G401 (cell line): ENCODE measurements around the gene KANK4. TPM values are rescaled to one million over a fixed set of nuclear protein-coding genes. Genes with fewer than 3 reads are reported as not detected.

Experiments
- DNase-seq: peaks from one replicate; pipeline ENCODE4 v3.0.0-alpha.2; 2015; ENCODE audit warnings: low spot score
- in situ Hi-C: cut with HindIII; loops from 2 replicates; pipeline ENCODE4 v1.10.0; 2016; ENCODE audit warnings: low sequenced_read_pairs, mixed read lengths
- total RNA-seq: library from RNA; depleted of rRNA; stranded (reverse); fragments of >200 nt; shearing (Covaris generic); gene quantifications from 2 replicates; pipeline ENCODE4 v1.2.3, GENCODE V29; 2014

The KANK4 gene
- total RNA-seq, 1 experiment from 2014 or later: not detected

GRCh38 chr1:62337706-62338631 lies 18.7 kb upstream of the KANK4 start:
- in situ Hi-C loops: no loop called here
- DNase-seq: no peak

GRCh38 chr1:62336995-62337705 lies 17.9 kb upstream of the KANK4 start:
- in situ Hi-C loops: no loop called here
- DNase-seq: no peak

DNA sequence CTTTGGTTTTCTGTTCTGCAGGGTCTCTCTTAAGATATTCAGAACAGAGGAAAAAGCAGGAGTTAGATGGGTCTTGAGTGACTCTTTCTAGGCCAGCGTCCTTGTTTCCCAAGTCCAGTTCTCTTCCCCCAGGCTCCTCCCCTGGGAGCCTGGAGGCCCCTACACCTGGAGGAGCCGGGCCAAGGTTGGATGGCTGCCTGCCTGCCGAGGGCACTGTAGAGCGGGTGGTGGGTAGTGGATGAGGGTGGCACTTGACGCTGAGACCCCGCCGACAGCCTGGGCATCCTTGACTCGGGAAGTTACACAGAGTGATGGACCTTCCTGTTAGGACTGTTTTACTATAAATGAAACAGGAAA lies 17.4 kb upstream of the KANK4 start:
- DNase-seq: no peak
- in situ Hi-C loops: no loop called here

- in situ Hi-C loops: no loop called here
- DNase-seq: no peak
Observed at GRCh38 chr1:62335656-62336055, 16.4 kb upstream of the KANK4 start.

DNA sequence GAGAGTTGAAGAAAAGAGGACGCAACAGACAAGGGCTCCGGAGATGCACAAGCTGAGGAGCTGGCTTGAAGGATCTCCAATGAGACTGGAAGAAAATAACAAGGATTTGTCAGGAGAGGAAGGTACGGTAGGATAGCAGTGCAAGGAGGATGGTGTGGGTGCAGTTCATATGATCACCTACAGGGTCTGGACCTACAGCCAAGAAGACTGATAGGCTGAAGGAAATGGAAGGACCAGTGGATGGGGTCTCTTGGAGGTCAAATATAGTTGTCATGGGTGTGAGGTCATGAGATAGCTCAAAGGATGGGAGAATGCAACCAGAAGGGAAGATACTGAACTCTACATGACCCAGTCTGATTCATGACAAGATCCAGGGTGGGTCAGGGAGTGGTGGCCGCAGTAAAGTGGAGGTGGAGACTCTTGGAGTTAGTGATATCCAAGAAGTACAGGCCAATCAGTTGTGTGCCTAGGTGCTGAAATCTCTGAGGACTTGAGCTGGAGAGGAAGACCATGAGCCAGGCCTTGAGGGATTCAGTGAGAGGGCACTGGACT lies 15.3 kb upstream of the KANK4 start:
- no peak for DNase-seq
- in situ Hi-C loops: no loop called here

DNA sequence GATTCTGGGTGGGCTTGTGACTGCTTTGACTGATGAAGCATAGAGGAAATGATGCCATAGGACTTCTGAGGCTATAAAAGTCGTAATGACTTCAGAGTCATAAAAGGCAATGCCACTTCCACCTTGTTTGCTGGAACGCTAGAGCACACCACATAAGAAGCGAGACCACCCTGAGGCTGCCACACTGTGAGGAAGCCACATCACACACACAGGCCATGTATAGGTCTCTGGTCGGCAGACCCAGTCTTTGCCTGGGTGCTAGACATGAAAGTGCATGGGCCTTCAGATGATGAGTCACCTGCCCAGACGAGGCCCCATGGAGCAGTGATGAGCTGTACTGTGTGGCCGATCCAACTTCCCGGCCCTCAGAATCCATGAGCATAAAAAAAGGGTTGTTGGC lies 14.2 kb upstream of the KANK4 start:
- no peak for DNase-seq
- in situ Hi-C loops: no loop called here

DNA sequence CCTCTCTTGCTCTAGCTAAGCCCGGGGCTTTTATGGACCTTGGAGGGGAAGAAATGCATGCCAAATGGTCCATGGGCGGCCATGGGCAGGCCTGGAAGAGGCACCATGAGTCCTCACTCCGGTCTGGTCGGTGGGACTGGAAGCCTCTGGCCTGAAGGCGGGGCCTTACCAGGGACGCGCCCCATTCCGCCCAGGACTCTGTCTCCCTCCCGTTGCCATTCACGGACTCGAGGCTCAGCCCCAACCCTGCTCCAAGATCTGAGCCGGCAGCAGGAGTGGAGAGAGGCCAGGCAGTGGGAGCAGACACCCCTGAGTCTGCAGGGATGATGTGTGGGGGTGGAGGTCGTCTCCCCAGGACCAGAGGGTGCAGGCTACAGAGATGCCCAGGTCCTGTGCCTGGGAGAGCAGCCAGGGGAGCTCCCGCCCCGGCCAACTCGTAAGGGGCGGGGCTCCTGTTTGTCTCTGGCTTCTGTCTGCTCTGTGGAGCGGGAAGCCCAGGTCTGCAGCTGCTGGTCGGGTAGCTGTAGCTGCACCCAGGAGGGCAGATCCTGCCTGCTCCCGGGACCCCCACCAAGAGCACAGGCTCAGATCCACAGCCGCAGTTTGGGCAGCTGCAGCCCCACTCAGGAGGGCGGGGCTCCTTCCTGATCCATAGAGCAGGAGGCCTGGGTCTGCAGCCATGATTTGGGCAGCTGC lies 8.3 kb upstream of the KANK4 start:
- in situ Hi-C loops: no loop called here

DNA sequence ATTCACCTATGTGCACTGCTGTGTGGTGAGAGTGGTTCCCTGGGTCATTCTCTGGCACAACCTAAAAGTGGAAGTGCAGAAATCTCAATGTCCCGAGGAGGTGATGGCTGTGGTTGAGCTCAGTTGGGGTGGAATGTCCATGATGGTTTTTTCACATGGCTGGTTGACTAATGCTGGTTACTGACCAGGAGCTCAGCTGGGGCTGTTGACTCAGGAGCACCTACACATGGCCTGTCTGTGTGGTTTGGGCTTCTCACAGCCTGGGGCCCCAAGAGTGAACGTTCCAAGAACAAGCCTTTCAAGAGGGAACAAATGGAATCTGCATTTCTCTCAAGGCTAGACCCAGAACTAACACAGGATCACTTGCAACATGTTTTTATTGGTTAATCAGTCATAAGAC lies 6.4 kb upstream of the KANK4 start:
- in situ Hi-C loops: no loop called here
- no peak for DNase-seq

More for the DNA sequence above, 8.3 kb upstream of the KANK4 start:
- DNase-seq: no peak

DNA sequence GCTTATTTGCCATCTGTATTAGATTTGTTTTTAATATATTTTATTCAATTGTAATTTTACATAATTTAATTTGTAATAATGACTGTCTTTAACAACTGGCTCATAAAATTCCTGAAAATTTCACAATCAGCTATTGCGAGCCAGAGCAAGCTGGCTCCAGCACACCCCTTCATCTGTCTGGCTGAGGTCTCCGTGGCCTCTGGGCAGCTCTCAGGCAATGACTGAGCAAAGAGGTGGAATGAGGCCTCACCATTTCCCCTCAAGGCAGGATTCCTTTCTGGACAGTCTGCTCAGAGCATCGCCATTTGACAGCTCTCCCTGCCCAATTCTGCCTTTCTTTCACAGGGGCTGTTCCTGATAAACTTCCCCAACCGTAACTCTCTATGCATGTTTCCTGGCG lies 5.8 kb upstream of the KANK4 start:
- in situ Hi-C loops: no loop called here
- no peak for DNase-seq

GRCh38 chr1:62321446-62321845 lies 2.2 kb upstream of the KANK4 start:
- in situ Hi-C loops: no loop called here
- no peak for DNase-seq

DNA sequence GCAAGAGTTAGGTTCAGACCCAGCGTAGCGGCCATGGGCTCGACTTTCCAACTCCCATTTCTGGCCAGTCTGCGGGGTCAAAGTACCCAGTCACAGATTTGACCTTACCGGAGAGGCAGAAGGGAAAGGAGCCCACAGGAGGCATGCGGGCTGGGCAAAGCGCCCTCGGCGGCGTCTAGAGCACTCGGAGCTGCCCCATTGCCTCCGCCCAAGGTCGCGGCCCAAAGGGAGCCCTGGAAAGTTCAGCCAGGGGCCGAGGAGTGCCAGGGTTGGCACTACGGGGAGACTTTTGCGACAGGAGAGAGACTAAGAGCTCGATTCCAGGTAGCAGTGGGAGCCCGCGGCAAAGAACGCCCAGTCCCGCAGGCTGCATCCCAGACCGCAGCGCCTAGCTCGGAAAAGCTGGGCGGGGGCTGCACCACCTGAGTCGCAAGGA lies 896 bp downstream of the KANK4 start:
- DNase-seq: no peak
- in situ Hi-C loops: no loop called here

- DNase-seq: no peak
- in situ Hi-C loops: no loop called here
Observed at GRCh38 chr1:62317021-62317768, 2.0 kb downstream of the KANK4 start.

GRCh38 chr1:62316135-62316534 lies 3.1 kb downstream of the KANK4 start:
- no peak for DNase-seq
- in situ Hi-C loops: no loop called here

DNA sequence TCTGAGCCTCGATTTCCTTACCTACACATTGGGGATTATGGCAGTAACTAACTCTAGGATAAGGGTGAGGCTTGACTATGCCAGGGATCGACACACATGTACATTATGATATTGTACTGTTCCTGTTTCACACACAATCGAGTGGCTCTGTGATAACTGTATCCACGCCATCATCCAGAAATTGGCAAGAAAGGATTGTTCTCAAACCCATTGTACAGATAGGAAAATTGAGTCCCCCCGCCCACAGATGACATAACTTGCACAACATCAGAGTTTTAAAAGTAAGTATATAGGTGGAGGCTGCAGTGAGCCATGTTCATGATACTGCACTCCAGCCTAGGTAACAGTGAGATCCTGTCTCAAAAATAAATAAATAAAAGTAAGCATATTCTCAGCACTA lies 3.8 kb downstream of the KANK4 start:
- DNase-seq: no peak
- in situ Hi-C loops: no loop called here

GRCh38 chr1:62314454-62315350 lies 4.5 kb downstream of the KANK4 start:
- no peak for DNase-seq
- in situ Hi-C loops: no loop called here

DNA sequence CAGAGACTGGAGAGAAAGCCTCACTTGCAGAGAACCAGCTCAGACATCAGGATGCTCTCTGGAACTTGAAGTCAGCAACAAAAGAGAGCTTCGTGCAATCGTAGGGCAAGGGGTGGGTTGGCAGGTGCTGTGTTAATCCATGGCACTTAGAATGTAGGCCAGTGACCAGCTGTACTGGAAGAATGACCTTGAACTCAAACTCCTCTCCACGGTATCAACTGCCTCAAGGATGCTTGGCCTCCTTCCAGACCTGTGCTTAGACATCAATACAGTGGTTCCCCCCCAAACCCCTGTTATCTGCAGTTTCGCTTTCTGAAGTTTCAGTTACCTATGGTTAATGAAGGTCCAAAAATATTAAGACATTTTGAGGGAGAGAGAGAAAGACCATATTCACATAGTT lies 6.5 kb downstream of the KANK4 start:
- no peak for DNase-seq
- in situ Hi-C loops: no loop called here

DNA sequence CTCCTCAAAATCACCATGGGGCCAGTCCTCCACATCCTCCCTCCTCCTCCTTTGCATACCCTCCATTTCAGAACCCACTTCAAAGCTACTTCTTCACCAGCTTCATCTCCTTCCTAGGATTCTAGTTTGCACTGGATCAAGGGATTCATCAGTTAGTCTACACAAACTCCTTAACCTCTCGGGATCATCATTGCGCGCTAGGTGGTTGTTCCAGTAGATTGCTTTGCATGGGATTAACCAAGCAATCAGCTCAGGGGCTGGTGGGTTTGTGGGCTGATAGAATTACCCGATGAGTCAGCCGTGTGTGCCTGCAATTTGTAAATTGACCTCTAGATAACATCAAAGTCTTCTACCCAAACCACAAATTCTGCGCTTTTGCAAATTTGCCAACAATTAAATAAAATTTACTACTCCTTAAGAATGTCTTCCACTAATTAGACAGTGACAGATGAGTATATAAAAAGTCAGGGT lies 7.7 kb downstream of the KANK4 start:
- no peak for DNase-seq

DNA sequence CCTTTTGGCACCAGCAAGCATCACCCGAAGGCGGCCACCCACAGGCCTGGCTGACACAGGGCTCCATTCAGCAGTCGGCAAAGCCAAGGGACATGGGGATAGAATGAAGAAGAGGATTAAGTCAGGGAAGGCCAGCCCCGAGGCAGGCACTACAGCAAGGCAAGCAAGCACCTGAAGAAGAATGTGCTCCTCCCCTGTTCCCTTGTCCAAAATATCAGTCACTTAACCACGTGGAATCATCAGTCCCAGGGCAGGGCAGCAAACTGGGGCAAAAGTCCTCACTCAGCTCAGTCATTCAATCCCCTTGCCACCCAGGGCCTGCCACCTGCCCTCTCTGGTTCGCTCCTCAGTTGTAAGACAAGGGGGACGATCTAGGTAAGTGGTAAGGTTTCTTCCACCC lies 9.3 kb downstream of the KANK4 start:
- in situ Hi-C loops: no loop called here
- no peak for DNase-seq

More for the DNA sequence above, 7.7 kb downstream of the KANK4 start:
- in situ Hi-C loops: no loop called here
